ENCODE data around the gene NUDT13. TPM values are rescaled to one million over a fixed set of nuclear protein-coding genes. Genes with fewer than 3 reads are reported as not detected.

Gene NUDT13
- total and polyA plus RNA-seq, 9 of the 15 experiments (the other 6 are each of a cell fraction or from before 2014, with no cell fraction given): 4.7 to 11.1 (median 5.6) TPM

- 0 out of 4 replicates have a peak, but pooled peaks of 1 of the 2 experiments have one; percentile 39 for TF ChIP-seq ZNF318 (IDR thresholded peaks at IDR 0.05; ENCODE audit: borderline replicate concordance in 1 of 2, low read depth in 1 of 2)
- TF ChIP-seq GTF2F1 (IDR thresholded peaks at IDR 0.05; ENCODE audit: low read depth, low read length): peak; percentile 73; the same call in 1 of the 2 replicates
- TF ChIP-seq MCM3 (IDR thresholded peaks at IDR 0.05): no peak
- no peak; the same call in 1 of the 2 replicates for TF ChIP-seq SMAD3 (CRISPR knock-in tag; conservative IDR thresholded peaks at IDR 0.05)
- peak; percentile 78; the same call in 1 of the 2 replicates for TF ChIP-seq MYC (IDR thresholded peaks at IDR 0.05; ENCODE audit: low read depth, low read length)
- peak; percentile 31; the same call in 1 of the 2 replicates for TF ChIP-seq MYC (CRISPR knock-in tag; IDR thresholded peaks at IDR 0.05; ENCODE audit: borderline replicate concordance, low read depth)
- TF ChIP-seq RUNX1 (IDR thresholded peaks at IDR 0.05; ENCODE audit: low read depth): peak; percentile 83
- TF ChIP-seq ZNF785 (CRISPR knock-in tag; IDR thresholded peaks at IDR 0.05): no peak
- TF ChIP-seq ID3 (CRISPR knock-in tag; IDR thresholded peaks at IDR 0.05): no peak
- no peak; the same call in 1 of the 2 replicates for TF ChIP-seq ID3 (tag; IDR thresholded peaks at IDR 0.05)
- peak; percentile 49 to 75; a peak in 3 of 4 replicates for TF ChIP-seq FOXK2 (conservative IDR thresholded peaks at IDR 0.05 in 1 of 2, IDR thresholded peaks at IDR 0.05 in 1 of 2; ENCODE audit: low read depth in 2 of 2)
- peak; percentile 82 for TF ChIP-seq JUND (IDR thresholded peaks at IDR 0.05; ENCODE audit: borderline replicate concordance, low read depth, low read length)
- TF ChIP-seq JUND (tag; IDR thresholded peaks at IDR 0.05; ENCODE audit: borderline replicate concordance, low read depth, low read length): no peak; the same call in 2 of the 3 replicates
- no peak for TF ChIP-seq NR3C1 (CRISPR knock-in tag; IDR thresholded peaks at IDR 0.05)
- TF ChIP-seq THRA (IDR thresholded peaks at IDR 0.05): no peak
- peak; percentile 86 for TF ChIP-seq MTA3 (IDR thresholded peaks at IDR 0.05; ENCODE audit: borderline replicate concordance)
- TF ChIP-seq SAFB2 (IDR thresholded peaks at IDR 0.05; ENCODE audit: borderline replicate concordance, low read depth, low read length, severe bottlenecking): no peak
These were observed 57.7 kb downstream of the NUDT13 start, which contains the start of the genes ECD and FAM149B1 (continued) for GRCh38 chr10:73167783-73168464.

All from K562 (cell line).